GM18520 (cell line): ENCODE results near the gene GCN1.
"Not testable (repeated sequence)": the region's sequence is repeated elsewhere in the genome, so short reads cannot be mapped to it uniquely, and the experiment has no call there.

Experiments used
- ATAC-seq: cut with Tn5 transposase; IDR thresholded peaks from one replicate; pipeline ENCODE4 v1.9.1; 2021; ENCODE audit not compliant: unreplicated experiment

The GCN1 gene, protein sequence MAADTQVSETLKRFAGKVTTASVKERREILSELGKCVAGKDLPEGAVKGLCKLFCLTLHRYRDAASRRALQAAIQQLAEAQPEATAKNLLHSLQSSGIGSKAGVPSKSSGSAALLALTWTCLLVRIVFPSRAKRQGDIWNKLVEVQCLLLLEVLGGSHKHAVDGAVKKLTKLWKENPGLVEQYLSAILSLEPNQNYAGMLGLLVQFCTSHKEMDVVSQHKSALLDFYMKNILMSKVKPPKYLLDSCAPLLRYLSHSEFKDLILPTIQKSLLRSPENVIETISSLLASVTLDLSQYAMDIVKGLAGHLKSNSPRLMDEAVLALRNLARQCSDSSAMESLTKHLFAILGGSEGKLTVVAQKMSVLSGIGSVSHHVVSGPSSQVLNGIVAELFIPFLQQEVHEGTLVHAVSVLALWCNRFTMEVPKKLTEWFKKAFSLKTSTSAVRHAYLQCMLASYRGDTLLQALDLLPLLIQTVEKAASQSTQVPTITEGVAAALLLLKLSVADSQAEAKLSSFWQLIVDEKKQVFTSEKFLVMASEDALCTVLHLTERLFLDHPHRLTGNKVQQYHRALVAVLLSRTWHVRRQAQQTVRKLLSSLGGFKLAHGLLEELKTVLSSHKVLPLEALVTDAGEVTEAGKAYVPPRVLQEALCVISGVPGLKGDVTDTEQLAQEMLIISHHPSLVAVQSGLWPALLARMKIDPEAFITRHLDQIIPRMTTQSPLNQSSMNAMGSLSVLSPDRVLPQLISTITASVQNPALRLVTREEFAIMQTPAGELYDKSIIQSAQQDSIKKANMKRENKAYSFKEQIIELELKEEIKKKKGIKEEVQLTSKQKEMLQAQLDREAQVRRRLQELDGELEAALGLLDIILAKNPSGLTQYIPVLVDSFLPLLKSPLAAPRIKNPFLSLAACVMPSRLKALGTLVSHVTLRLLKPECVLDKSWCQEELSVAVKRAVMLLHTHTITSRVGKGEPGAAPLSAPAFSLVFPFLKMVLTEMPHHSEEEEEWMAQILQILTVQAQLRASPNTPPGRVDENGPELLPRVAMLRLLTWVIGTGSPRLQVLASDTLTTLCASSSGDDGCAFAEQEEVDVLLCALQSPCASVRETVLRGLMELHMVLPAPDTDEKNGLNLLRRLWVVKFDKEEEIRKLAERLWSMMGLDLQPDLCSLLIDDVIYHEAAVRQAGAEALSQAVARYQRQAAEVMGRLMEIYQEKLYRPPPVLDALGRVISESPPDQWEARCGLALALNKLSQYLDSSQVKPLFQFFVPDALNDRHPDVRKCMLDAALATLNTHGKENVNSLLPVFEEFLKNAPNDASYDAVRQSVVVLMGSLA (N-terminal part only)

DNA sequence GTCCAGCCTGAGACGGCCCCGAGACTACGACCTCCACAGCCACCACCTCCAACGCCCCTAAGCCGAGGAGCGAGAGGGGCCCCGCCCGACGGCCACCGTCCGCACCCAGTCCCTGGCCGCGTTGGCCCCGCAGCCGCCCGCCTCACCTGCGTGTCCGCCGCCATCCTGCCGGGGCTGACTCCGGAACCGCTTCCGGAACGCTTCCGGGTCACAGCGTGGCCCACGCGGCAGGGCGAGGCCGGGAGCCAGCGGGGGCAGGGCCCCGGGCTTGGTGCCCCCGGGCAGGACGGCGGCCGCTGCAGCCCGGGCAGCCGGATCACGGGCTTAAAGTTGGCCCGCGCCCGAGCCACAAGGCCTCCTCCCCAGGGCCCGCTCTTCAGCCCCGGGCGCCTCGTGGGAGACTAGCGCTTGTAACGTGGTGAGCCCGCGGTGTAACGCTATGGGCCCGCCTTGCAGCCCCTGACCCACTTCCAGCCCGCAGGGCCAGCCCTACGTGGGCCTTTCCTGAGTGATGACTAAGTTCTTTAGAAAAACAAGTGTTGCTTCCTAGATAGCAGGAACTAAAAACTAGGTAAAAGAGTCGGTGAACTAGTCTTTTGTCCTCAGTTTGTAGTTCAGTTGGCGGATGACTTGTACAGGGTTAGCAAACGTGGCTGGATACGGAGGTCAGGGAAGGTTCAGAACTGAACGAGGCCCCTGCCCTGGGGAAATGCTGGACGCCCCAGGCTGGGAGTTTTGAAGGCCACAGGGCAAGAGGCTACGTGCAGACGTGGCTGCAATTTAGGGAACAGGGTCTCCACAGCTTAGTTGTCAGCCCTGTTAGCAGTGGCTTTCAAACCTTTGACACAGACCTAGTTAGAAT lies at the start of gene GCN1:
Gene GCN1, minus strand, starts transcription at position 182 of the 862 bp plus-strand sequence. Its CDS starts 18 bp downstream, at position 164.
- peak; percentile 62 for ATAC-seq

DNA sequence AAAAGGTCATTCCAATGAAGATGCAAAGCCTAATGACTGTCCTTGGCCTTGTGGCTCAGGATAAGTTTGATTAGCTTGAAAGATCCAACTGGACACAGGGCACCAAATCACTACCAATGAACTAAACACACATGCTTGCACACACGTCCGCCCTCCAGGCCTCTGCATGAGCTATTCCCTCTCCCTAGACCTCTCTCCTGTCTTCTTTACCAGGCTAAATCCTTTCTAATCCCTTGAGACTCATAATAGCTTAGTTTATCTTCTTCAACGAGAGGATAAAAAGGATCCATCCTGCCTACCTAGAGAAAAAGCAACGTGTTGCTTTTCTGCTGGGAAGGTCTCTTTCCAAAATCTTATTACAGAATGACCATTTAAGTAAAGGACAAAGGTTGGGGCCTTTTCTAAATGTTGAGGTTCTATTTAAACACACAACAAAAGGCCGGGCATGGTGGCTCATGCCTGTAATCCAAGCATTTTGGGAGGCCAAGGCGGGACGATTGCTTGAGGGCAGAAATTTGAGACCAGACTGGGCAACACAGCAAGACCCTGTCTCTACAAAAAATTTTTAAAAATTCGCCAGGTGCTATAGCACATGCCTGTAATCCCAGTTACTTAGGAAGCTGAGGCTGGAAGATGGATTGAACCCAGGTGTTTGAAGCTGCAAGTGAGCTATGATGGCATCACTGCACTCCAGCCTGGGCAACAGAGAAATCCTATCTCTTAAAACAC lies 48.6 kb upstream of the GCN1 start:
- ATAC-seq: no peak

GRCh38 chr12:120242275-120242799 lies 47.8 kb upstream of the GCN1 start:
- no peak for ATAC-seq

DNA sequence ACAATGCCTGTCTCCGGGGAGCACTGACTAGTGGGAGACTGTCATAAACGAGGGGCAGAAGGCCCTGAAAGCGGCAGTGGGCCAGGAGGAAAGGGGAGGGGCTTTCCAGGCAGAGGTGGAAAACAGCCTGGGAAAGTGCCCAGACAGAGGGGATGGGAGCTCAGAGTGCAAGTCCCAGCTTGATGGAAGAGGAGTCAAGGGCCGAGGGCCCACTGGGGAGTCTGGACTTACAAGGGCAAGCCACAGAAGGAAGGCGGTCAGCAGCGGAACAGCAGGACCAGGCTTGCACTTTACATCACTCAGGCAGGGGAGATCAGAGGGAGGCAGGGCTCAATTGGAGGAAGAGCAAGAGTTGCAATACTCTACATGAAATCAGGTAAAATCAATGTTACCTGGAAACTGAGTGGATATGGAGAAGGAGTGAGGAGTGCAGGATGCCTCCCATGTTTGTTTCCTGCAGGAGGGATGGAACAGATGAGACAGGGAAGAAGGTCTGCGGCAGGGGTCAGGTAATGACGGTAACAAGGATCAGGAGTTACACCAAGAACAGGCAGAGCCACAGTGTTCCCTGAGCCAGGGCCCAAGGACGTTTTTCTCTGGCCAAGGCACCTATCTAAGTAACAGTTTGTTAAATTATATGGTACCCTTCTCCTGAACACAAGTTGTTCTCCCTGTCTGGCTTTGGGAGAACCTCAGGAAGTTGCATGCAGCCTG lies 47.2 kb upstream of the GCN1 start:
- ATAC-seq: no peak

DNA sequence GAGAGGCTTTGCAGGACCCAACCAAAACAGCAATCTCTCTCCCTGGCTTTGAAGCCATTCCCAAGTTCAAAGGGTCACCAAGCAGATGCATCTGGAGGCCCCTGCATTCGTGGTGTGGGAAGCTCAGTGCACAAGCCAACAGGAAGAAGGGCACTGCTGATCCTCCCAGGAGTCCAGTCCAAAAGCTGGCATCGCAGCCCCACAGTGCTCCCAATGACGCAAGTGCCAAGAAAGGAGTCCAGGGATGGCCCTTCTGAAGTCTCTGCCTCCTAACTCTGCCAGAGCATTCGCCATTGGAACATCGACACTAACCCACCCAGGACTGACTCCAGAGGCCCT lies 45.9 kb upstream of the GCN1 start:
- no peak for ATAC-seq

- ATAC-seq: no peak
Measured at GRCh38 chr12:120239776-120240494, 45.4 kb upstream of the GCN1 start.

GRCh38 chr12:120238839-120239445 lies 44.4 kb upstream of the GCN1 start:
- no peak for ATAC-seq

- no peak for ATAC-seq
Measured at GRCh38 chr12:120238217-120238616, 43.7 kb upstream of the GCN1 start.

- no peak for ATAC-seq
Measured at GRCh38 chr12:120237360-120238171, 43.1 kb upstream of the GCN1 start.

DNA sequence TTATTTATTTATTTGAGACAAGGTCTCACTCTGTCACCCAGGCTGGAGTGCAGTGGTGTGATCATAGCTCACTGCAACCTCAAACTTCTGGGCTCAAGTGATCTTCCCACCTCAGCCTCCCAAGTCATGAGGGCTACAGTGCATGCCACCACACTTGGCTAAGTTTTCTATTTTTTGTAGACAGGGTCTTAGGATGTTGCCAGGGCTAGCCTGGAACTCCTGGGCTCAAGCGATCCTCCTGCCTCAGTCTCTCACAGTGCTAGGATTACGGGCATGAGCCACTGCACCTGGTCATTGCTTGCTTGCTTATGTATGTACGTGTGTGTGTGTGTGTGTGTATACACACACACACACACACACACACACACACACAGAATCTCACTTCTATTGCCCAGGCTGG lies 42.3 kb upstream of the GCN1 start:
- ATAC-seq: not testable (repeated sequence)

- no peak for ATAC-seq
Measured at GRCh38 chr12:120235369-120236323, 41.1 kb upstream of the GCN1 start.

DNA sequence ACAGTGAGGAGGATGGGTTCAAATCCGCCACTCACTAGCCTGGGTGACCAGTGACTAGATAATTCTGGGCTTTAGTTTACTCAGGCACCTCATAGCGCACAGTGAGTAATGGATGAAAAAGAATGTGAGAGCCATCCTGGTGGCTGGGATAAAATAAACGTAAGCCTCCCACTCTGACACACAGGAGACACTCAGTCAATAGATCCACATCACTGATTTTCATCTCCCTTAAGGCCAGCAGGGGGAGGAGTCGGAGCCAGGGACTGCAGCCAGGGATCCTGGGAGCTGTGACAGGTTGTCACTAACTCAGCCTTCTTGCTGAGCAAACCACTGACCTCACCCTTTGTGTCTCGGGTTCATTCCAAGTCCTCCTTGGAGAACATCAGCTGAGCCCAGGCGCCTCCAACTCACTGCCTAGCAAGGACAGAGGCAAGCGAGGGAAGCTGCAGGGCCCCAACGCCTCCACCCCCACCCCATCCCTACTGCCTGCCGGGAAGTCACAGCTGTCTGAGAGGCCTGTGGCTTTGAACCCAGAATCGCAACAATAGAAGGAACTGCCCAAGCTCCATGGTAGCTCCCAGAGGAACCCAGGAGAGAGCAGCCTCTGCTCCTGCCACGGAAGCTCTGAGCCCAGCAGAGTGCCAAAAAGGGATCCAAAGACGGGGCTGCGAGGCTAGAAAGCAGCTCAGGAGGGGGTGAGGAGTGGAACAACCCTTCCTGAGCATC lies 40.3 kb upstream of the GCN1 start:
- no peak for ATAC-seq

DNA sequence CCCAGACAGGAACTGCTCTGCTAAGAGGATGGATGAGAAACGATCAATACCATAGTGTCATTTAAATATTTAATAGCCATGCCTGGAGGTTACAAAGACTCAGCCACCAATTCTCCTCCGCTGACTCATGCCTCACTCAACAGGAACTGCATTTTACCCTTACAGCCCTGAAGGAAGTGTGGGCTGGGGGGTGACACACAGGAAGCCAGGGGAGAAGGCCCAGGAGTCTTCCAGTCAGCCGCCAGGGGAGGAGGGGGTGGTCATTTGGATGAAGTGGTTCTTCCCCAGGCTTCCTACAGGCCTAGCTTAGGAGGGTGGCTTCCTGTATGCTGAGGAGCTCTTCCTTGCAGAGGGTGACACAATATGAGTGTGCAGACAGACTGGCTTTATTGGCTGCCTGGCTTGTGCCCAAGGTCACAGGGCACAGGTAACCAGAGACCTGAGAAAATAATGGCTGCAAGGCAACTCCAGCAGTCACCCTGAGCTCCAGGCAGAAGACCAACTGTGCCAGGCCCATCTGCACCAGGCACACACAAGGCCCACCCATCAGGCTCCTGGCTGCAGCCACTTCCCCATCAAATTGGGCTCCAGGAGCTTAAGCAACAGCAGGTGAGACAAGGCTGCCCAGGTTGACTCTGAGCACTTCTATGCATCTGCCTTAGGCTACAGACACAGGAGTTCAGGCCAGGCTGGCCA lies 36.9 kb upstream of the GCN1 start:
- ATAC-seq: no peak

DNA sequence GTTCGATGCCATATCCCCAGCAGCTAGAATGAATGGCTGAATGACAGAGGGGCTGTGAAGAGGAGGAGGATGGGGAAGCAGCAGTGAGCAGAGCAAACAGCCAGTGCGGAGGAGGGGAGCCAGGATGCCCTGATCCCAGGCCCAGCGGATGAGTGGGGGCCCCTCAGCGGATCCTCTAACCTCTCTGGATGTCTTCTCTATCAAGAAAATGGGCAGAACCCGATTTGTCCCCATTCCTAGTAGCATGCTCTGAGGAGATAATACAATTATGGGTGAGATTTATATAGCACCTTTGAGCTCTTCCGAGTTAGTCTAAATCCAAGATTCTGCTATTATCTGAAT lies 36.4 kb upstream of the GCN1 start:
- ATAC-seq: no peak
